ENCODE results near the gene P4HA3. TPM values are rescaled to one million over a fixed set of nuclear protein-coding genes. Genes with fewer than 3 reads are reported as not detected.

P4HA3 gene
- total RNA-seq, 1 donor from 2014 or later, result 6.4 TPM

- Mint-ChIP-seq H3K9me3 (ENCODE audit: unreplicated experiment) (peaks cover under 1% of the 10 kb centered on the region), H3K27ac (ENCODE audit: unreplicated experiment) (no peak overlapping the region), H3K4me3 (ENCODE audit: unreplicated experiment) (no peak overlapping the region), H3K36me3 (ENCODE audit: unreplicated experiment) (peaks cover 1% of the 10 kb centered on the region), H3K27me3 (ENCODE audit: unreplicated experiment) (no peaks in the 10 kb centered on the region), H3K4me1 (ENCODE audit: unreplicated experiment) (peaks cover 10% of the 10 kb centered on the region)
- TF ChIP-seq CTCF (IDR thresholded peaks at IDR 0.05), result no peak
- DNase-seq (ENCODE audit: extremely low spot score, unreplicated experiment), result no peak
These were observed 22.5 kb downstream of the P4HA3 start for GRCh38 chr11:74288911-74289310.

GRCh38 chr11:74288161-74288560 lies 23.3 kb downstream of the P4HA3 start:
- H3K27me3 Mint-ChIP-seq (ENCODE audit: unreplicated experiment), result no peaks in the 10 kb centered on the region
- no peak overlapping the region for H3K27ac Mint-ChIP-seq (ENCODE audit: unreplicated experiment)
- no peak for DNase-seq (ENCODE audit: extremely low spot score, unreplicated experiment)
- H3K4me1 Mint-ChIP-seq (ENCODE audit: unreplicated experiment), result peaks cover 10% of the 10 kb centered on the region
- no peak overlapping the region for H3K4me3 Mint-ChIP-seq (ENCODE audit: unreplicated experiment)
- TF ChIP-seq CTCF (IDR thresholded peaks at IDR 0.05), result no peak
- H3K36me3 Mint-ChIP-seq (ENCODE audit: unreplicated experiment), result peaks cover 1% of the 10 kb centered on the region
- H3K9me3 Mint-ChIP-seq (ENCODE audit: unreplicated experiment), result no peaks in the 10 kb centered on the region

GRCh38 chr11:74284466-74284865 lies 27.0 kb downstream of the P4HA3 start:
- no peak for TF ChIP-seq CTCF (IDR thresholded peaks at IDR 0.05)
- DNase-seq (ENCODE audit: extremely low spot score, unreplicated experiment), result no peak
- no peak overlapping the region for H3K27ac Mint-ChIP-seq (ENCODE audit: unreplicated experiment)
- H3K4me1 Mint-ChIP-seq (ENCODE audit: unreplicated experiment), result peaks cover 10% of the 10 kb centered on the region
- H3K27me3 Mint-ChIP-seq (ENCODE audit: unreplicated experiment), result no peaks in the 10 kb centered on the region
- no peaks in the 10 kb centered on the region for H3K9me3 Mint-ChIP-seq (ENCODE audit: unreplicated experiment)
- no peaks in the 10 kb centered on the region for H3K36me3 Mint-ChIP-seq (ENCODE audit: unreplicated experiment)
- H3K4me3 Mint-ChIP-seq (ENCODE audit: unreplicated experiment), result no peak overlapping the region

- peaks cover 16% of the 10 kb centered on the region for H3K4me1 Mint-ChIP-seq (ENCODE audit: unreplicated experiment)
- no peak for DNase-seq (ENCODE audit: extremely low spot score, unreplicated experiment)
- TF ChIP-seq CTCF (IDR thresholded peaks at IDR 0.05), result no peak
- no peaks in the 10 kb centered on the region for H3K27me3 Mint-ChIP-seq (ENCODE audit: unreplicated experiment)
- no peaks in the 10 kb centered on the region for H3K36me3 Mint-ChIP-seq (ENCODE audit: unreplicated experiment)
- no peaks in the 10 kb centered on the region for H3K9me3 Mint-ChIP-seq (ENCODE audit: unreplicated experiment)
- no peak overlapping the region for H3K27ac Mint-ChIP-seq (ENCODE audit: unreplicated experiment)
- H3K4me3 Mint-ChIP-seq (ENCODE audit: unreplicated experiment), result no peak overlapping the region
These were observed 27.8 kb downstream of the P4HA3 start for GRCh38 chr11:74283580-74284180.

- peaks cover 17% of the 10 kb centered on the region for H3K4me1 Mint-ChIP-seq (ENCODE audit: unreplicated experiment)
- no peaks in the 10 kb centered on the region for H3K27me3 Mint-ChIP-seq (ENCODE audit: unreplicated experiment)
- H3K27ac Mint-ChIP-seq (ENCODE audit: unreplicated experiment), result no peak overlapping the region
- no peak for TF ChIP-seq CTCF (IDR thresholded peaks at IDR 0.05)
- H3K36me3 Mint-ChIP-seq (ENCODE audit: unreplicated experiment), result no peaks in the 10 kb centered on the region
- no peak overlapping the region for H3K4me3 Mint-ChIP-seq (ENCODE audit: unreplicated experiment)
- no peaks in the 10 kb centered on the region for H3K9me3 Mint-ChIP-seq (ENCODE audit: unreplicated experiment)
- no peak for DNase-seq (ENCODE audit: extremely low spot score, unreplicated experiment)
These were observed 28.5 kb downstream of the P4HA3 start for GRCh38 chr11:74282914-74283371.
